Lung (tissue), 12 donors: ENCODE data around the gene PDIA4. TPM values are rescaled to one million over a fixed set of nuclear protein-coding genes. Genes with fewer than 3 reads are reported as not detected.

ENCODE experiments used
- ATAC-seq: fragments of 200-7000 bp; cut with Tn5 transposase; one replicate; pipeline ENCODE4 v1.9.1; 2020; ENCODE audit warnings: moderate number of reproducible peaks; ENCODE audit not compliant: insufficient read depth, low FRiP score
- DNase-seq, 3 donors: peaks; one replicate each; pipeline ENCODE4 v3.0.0-alpha.2; 2013 to 2017
- H3K27ac ChIP-seq, 2 donors: one replicate each; pipeline ENCODE4 v1.5.1; 2013; ENCODE audit warnings: mild to moderate bottlenecking in 2 of 2, moderate library complexity in 2 of 2, control low read depth in 1 of 2, inconsistent platforms in 1 of 2, low read depth in 1 of 2, low read length in 1 of 2
- H3K27me3 ChIP-seq, 3 donors: one replicate each; pipeline ENCODE4 v1.5.1; 2013; ENCODE audit warnings: low read length in 2 of 3; ENCODE audit not compliant: control insufficient read depth in 3 of 3, insufficient read depth in 3 of 3
- H3K36me3 ChIP-seq, 4 donors: one replicate each; pipeline ENCODE4 v1.5.1; 2013; ENCODE audit warnings: low read length in 4 of 4, mild to moderate bottlenecking in 1 of 4, moderate library complexity in 1 of 4; ENCODE audit not compliant: control insufficient read depth in 4 of 4, insufficient read depth in 4 of 4
- H3K4me1 ChIP-seq, 5 donors: one replicate each; pipeline ENCODE4 v1.5.1; 2013; ENCODE audit warnings: low read length in 5 of 5, mild to moderate bottlenecking in 2 of 5, moderate library complexity in 1 of 5; ENCODE audit not compliant: control insufficient read depth in 5 of 5, insufficient read depth in 5 of 5
- H3K4me3 ChIP-seq: one replicate; pipeline ENCODE4 v1.5.1; 2013; ENCODE audit warnings: mild to moderate bottlenecking, control low read depth, moderate library complexity
- H3K9ac ChIP-seq, 2 donors: one replicate each; pipeline ENCODE4 v1.5.1; 2013; ENCODE audit warnings: low read length in 2 of 2, control low read depth in 1 of 2; ENCODE audit not compliant: insufficient read depth in 1 of 2
- H3K9me3 ChIP-seq, 4 donors: one replicate each; pipeline ENCODE4 v1.5.1; 2013; ENCODE audit warnings: low read length in 3 of 4, mild to moderate bottlenecking in 1 of 4, moderate library complexity in 1 of 4; ENCODE audit not compliant: control insufficient read depth in 4 of 4, insufficient read depth in 3 of 4
- WGBS, 2 donors: extraction: QIAGEN DNeasy Blood & Tissue Kit; methylation state at CpG; one replicate each; pipeline ENCODE4 v1.1.7; 2013; 5-methylcytosine and 5-hydroxymethylcytosine counted together
- polyA plus RNA-seq, 2 donors: library from polyadenylated mRNA; stranded (reverse); fragments of 200-250 nt; gene quantifications; one replicate each; pipeline ENCODE4 v1.2.1, GENCODE V29; 2013
- total RNA-seq, 2 donors: library from RNA; depleted of rRNA in 1 of 2; stranded (reverse); fragments of >200 nt in 1 of 2; gene quantifications; one replicate each; pipeline ENCODE4 v1.2.1, GENCODE V29; 2014 to 2021
- TF ChIP-seq, protein P1 (sequence below): IDR thresholded peaks from 2 replicates; pipeline ENCODE4 v1.5.1; 2012; ENCODE audit warnings: mild to moderate bottlenecking; ENCODE audit errors: control extremely low read depth, extremely low read depth
- donor health status: control.
- donor health status: control.
- donor health status: Bipolar disorder and iron deficiency.
- donor health status: healthy.
- donor health status: DM: yes; HTN: yes; CAD: no.

Gene PDIA4
- total and polyA plus RNA-seq, 4 donors, result 48.6 to 213 (median 147) TPM

DNA sequence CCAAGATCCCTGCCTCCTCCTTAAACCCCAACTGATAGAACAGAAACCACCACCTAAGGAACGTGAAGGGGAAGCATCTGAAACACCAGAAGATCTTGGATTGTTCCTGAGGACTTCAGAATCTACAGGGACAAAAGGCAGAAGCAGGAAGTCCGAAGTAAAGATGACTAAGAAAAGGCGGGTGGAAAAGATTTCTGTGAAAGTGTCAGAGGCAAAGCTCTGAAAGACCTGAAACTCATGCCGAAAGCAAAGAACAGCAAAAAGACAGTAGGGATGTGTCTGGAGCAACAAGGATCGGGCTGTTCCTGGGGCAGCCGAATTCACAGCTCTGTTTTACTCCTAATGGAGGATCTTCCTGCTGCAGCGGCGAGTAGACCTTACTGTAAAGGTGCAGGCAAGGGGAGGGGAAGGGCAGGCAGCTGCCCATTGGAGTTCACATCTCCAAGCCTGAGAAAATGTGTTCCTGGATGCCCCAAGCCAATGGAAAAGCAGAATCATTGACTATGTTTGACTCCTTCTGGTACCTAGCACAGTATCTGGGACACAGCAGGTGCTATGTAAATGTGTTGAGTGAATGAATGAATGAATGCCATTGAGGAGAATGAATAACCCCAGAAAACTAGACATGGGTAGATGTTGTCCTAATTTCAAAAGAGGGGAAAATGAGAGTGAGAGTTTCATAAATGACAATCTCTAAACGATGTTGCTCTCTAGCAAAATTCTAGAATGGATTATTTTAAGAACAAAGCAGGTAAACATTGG, 40.4 kb downstream of the PDIA4 start:
- DNase-seq (no peak), ATAC-seq (peak; percentile 5)
- Histone ChIP-seq H3K27me3 (no peaks in the 10 kb centered on the region), H3K36me3 (no peaks in the 10 kb centered on the region), H3K9ac (peak overlapping the region; percentile 75 to 78), H3K4me1 (peaks cover 0 to 18% (median 3%) of the 10 kb centered on the region in 5 donors), H3K27ac (peak overlapping the region; percentile 71 to 86), H3K9me3 (no peaks in the 10 kb centered on the region), H3K4me3 (peak overlapping the region; percentile 76)
- 3 to 4% methylated on average over 9 of the region's 9 CpGs for WGBS, 2 donors
- TF ChIP-seq, protein P1, sequence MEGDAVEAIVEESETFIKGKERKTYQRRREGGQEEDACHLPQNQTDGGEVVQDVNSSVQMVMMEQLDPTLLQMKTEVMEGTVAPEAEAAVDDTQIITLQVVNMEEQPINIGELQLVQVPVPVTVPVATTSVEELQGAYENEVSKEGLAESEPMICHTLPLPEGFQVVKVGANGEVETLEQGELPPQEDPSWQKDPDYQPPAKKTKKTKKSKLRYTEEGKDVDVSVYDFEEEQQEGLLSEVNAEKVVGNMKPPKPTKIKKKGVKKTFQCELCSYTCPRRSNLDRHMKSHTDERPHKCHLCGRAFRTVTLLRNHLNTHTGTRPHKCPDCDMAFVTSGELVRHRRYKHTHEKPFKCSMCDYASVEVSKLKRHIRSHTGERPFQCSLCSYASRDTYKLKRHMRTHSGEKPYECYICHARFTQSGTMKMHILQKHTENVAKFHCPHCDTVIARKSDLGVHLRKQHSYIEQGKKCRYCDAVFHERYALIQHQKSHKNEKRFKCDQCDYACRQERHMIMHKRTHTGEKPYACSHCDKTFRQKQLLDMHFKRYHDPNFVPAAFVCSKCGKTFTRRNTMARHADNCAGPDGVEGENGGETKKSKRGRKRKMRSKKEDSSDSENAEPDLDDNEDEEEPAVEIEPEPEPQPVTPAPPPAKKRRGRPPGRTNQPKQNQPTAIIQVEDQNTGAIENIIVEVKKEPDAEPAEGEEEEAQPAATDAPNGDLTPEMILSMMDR, result no peak

DNA sequence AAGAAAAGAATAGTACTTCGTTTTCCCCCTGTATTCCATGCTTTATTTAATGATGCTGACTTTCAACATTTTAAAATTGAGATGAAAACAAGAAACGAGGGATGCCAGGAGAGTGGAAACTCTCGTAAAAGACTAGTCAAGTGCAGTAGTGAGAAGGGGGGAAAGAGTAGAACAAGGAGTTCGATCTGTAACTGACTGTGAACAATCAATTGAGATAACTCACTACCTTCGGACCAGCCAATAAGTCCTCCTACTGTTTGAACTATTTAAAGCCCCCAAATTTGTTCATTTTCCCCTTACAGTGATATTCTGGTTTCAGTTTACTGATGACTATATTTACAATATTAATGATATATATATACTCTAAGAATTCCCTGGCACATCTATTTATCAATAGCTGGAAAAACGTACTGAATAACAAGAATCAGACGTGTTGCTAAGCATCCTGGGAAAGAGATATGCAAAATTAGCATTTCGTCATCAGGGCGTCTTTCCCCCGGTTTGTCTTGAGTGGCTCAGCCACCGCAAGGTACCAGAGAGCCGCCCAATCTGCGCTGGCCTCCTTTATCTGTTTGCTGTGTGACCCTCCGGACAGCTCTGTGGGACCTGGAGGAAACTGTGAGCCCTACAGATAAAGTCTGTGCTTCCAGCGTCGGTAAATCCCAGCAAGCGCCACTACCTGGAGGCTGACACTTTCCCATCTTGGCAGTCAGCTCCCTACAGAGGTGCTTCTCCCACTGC, 41.1 kb downstream of the PDIA4 start:
- peak overlapping the region; percentile 71 to 86 for H3K27ac ChIP-seq
- peak overlapping the region; percentile 76 for H3K4me3 ChIP-seq
- H3K27me3 ChIP-seq, result no peaks in the 10 kb centered on the region
- H3K9me3 ChIP-seq, result no peaks in the 10 kb centered on the region
- ATAC-seq, result peak; percentile 91
- 0% methylated on average over 17 of the region's 17 CpGs for WGBS, 2 donors
- peaks cover 0 to 18% (median 5%) of the 10 kb centered on the region in 5 donors for H3K4me1 ChIP-seq
- peak; percentile 87 to 95 (median 95) for DNase-seq
- H3K36me3 ChIP-seq, result no peaks in the 10 kb centered on the region
- TF ChIP-seq, protein P1, result no peak
- H3K9ac ChIP-seq, result peak overlapping the region; percentile 75 to 78

DNA sequence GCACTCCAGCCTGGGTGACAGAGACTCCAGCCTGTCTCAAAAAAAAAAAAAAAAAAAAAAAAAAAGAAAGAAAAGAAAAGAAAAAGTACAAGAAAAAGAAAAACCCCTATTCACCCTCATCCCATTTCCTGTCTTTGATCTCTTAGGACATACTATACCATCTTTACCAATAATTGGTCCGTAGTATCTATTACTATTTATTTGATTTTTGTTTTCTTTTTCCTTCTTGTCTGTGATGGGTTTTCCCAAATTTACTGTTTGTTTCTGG, 41.6 kb downstream of the PDIA4 start:
- no peak overlapping the region for H3K4me3 ChIP-seq
- no peak for ATAC-seq
- H3K27ac ChIP-seq, result no peak overlapping the region

More for the DNA sequence above, 41.6 kb downstream of the PDIA4 start:
- H3K4me1 ChIP-seq, result peaks cover 0 to 18% (median 5%) of the 10 kb centered on the region in 5 donors
- 19 to 68% methylated on average over 1 of the region's 1 CpG for WGBS, 2 donors
- H3K9ac ChIP-seq, result peak overlapping the region in 1 of 2 donors; percentile 78
- H3K36me3 ChIP-seq, result no peaks in the 10 kb centered on the region
- DNase-seq, result no peak
- TF ChIP-seq, protein P1, result no peak
- no peaks in the 10 kb centered on the region for H3K9me3 ChIP-seq
- H3K27me3 ChIP-seq, result no peaks in the 10 kb centered on the region
